ENCODE results near the gene CST1. TPM values are rescaled to one million over a fixed set of nuclear protein-coding genes. Genes with fewer than 3 reads are reported as not detected.

The CST1 gene
- total and polyA plus RNA-seq, 7 donors: not detected

DNA sequence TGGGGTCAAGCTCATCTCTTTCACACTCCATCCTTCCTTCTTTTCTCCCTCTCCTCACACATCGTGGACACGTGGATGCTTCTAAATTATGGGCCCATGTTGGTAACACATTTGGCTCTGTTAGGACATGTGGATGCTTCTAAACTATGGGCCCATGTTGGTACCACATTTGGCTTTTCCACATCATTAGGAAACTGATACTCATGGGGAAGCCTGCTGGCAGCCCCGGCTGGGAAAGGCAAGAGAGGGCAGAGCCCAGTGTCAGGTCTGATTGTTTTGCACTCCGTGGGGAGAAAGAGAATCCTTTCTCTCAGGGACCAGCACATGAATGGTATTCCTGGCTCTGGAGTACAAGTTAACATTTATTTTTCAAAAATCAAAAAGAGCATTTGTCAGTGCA, 4.0 kb upstream of the CST1 start:
- Histone ChIP-seq H3K4me3 (no peak overlapping the region), H3K27ac (no peak overlapping the region), H3K4me1 (no peaks in the 10 kb centered on the region), H3K9me3 (no peaks in the 10 kb centered on the region), H3K27me3 (ENCODE audit: insufficient read depth in 3 of 3, low read length in 2 of 3) (no peaks in the 10 kb centered on the region), H3K36me3 (ENCODE audit: insufficient read depth in 1 of 2, low read depth in 1 of 2) (no peaks in the 10 kb centered on the region)
- ATAC-seq (no peak), DNase-seq (no peak)
- TF ChIP-seq CTCF (IDR thresholded peaks at IDR 0.05): no peak
- WGBS, 3 donors: 55 to 64% (median 57%) methylated on average over 4 of the region's 4 CpGs
- intact Hi-C loops (cut with DNase I): no loop called here

DNA sequence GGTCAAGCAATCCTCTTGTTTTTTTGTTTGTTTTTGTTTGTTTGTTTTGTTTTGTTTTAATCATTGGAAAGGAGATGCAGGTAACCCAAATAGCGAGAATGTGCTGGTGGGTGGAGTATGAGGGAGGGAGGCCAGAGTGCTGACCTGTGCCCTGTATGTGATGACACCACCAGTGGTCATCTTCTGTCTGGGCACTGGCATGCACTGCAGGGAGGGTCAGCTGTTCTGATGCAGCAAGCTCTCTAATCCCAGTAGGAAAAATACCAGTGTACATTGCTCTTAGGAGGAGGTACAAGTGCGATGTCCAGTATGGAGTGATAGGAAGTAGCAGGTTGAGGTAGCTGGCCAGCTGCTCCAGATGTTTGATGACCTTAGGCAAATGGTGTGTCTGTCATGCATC, 2.9 kb upstream of the CST1 start:
- no peak overlapping the region for H3K4me3 ChIP-seq
- ATAC-seq: no peak
- no peak for DNase-seq
- intact Hi-C loops (cut with DNase I): no loop called here
- WGBS, 3 donors: 91 to 97% (median 94%) methylated on average over 2 of the region's 2 CpGs
- no peaks in the 10 kb centered on the region for H3K9me3 ChIP-seq
- H3K27me3 ChIP-seq (ENCODE audit: insufficient read depth in 3 of 3, low read length in 2 of 3): no peaks in the 10 kb centered on the region
- H3K27ac ChIP-seq: no peak overlapping the region
- H3K4me1 ChIP-seq: no peaks in the 10 kb centered on the region
- no peaks in the 10 kb centered on the region for H3K36me3 ChIP-seq (ENCODE audit: insufficient read depth in 1 of 2, low read depth in 1 of 2)
- no peak for TF ChIP-seq CTCF (IDR thresholded peaks at IDR 0.05)

GRCh38 chr20:23753194-23753548, 2.4 kb upstream of the CST1 start:
- Histone ChIP-seq H3K4me1 (no peaks in the 10 kb centered on the region), H3K27ac (no peak overlapping the region), H3K27me3 (ENCODE audit: insufficient read depth in 3 of 3, low read length in 2 of 3) (no peaks in the 10 kb centered on the region), H3K4me3 (no peak overlapping the region), H3K36me3 (ENCODE audit: insufficient read depth in 1 of 2, low read depth in 1 of 2) (no peaks in the 10 kb centered on the region), H3K9me3 (no peaks in the 10 kb centered on the region)
- DNase-seq (no peak), ATAC-seq (no peak)
- TF ChIP-seq CTCF (IDR thresholded peaks at IDR 0.05): no peak
- WGBS, 3 donors: 90 to 98% (median 96%) methylated on average over 3 of the region's 3 CpGs
- intact Hi-C loops (cut with DNase I): no loop called here

- Histone ChIP-seq H3K4me1 (no peaks in the 10 kb centered on the region), H3K9me3 (no peaks in the 10 kb centered on the region), H3K36me3 (ENCODE audit: insufficient read depth in 1 of 2, low read depth in 1 of 2) (no peaks in the 10 kb centered on the region), H3K4me3 (no peak overlapping the region), H3K27me3 (ENCODE audit: insufficient read depth in 3 of 3, low read length in 2 of 3) (no peaks in the 10 kb centered on the region), H3K27ac (no peak overlapping the region)
- ATAC-seq: no peak
- TF ChIP-seq CTCF (IDR thresholded peaks at IDR 0.05): no peak
- intact Hi-C loops (cut with DNase I): no loop called here
- WGBS, 3 donors: 81 to 85% (median 83%) methylated on average over 11 of the region's 11 CpGs
- no peak for DNase-seq
Observed at GRCh38 chr20:23752481-23753193, 1.9 kb upstream of the CST1 start.

DNA sequence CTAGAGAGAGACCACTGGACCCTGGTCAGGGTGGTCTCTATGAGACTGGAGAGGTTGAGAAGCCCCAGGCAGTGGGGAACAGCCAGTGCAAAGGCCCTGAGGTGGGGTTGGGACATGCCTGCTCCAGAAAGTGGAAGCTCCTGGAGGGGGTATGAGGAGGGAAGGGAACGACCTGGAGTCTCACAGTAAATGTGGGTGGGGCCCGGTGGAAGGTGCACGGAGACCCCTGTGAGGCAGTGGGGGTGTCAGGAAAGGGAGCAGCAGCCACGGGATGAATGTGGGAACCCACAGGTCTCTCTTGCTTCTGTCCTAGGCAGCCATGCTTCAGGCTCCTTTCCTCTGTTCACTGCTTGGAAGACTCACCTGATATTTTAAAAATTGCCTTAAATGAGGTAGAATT, 1.3 kb upstream of the CST1 start:
- intact Hi-C loops (cut with DNase I): no loop called here
- TF ChIP-seq CTCF (IDR thresholded peaks at IDR 0.05): no peak

More for the DNA sequence above, 1.3 kb upstream of the CST1 start:
- no peak for DNase-seq
- no peak for ATAC-seq
- 78 to 81% (median 78%) methylated on average over 4 of the region's 4 CpGs for WGBS, 3 donors
- no peaks in the 10 kb centered on the region for H3K9me3 ChIP-seq
- no peak overlapping the region for H3K4me3 ChIP-seq
- no peak overlapping the region for H3K27ac ChIP-seq
- H3K4me1 ChIP-seq: no peaks in the 10 kb centered on the region
- no peaks in the 10 kb centered on the region for H3K36me3 ChIP-seq (ENCODE audit: insufficient read depth in 1 of 2, low read depth in 1 of 2)
- H3K27me3 ChIP-seq (ENCODE audit: insufficient read depth in 3 of 3, low read length in 2 of 3): no peaks in the 10 kb centered on the region
